GM18858 (cell line): ENCODE data around the gene MBNL2.

Source experiments
- ATAC-seq: cut with Tn5 transposase; IDR thresholded peaks from one replicate; pipeline ENCODE4 v1.9.1; 2021; ENCODE audit not compliant: unreplicated experiment

MBNL2 gene

DNA sequence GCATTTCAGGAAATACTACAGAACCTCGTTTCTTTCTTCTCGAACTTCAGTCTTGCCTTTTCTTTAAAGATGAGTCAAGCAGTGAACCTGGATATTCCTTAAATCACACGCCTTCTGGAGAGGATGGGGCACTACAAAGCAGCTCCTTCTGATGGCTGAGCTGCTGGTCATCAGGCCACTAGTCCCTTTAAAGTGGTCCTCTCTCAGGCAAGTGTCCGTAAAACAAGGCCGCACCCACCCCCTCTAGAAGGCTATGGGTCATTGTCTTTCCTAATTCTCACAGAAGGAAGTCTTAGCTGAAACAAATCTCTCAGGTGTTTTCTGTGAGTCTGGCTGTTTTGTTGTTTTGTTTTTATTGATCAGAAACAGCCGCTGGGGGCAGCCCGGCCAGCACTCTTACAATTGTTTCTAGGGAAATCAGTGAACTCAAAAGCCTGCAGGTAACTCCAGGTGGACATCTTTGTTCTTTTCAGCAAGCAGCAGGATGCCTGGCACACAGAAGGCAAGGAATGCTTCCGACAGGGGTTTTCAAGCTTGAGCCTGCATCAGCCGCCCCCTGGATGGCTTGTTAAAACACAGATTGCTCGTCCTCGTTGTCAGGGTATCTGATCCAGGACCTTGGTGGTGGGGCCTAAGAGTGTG lies 45.4 kb downstream of the MBNL2 start:
- no peak for ATAC-seq

GRCh38 chr13:97268772-97269171 lies 46.6 kb downstream of the MBNL2 start:
- no peak for ATAC-seq

DNA sequence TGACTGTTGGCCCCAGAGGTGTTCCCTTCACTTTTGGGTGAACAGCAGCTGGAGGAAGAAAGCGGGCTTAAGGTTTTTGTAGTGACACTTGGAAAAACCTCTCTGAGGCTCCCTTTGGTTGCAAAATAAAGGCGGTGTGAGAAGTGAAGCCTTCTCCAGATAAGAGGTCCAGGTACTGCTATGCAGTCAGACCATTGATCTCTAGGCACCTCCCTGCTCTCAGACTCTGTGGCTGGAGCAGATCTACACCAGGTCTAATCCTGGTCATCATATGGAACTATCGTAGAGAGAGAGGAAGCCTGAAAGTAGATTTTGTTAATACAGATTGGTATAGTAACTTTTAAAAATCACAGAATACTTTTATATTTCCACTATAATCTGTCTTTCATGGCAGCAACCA lies 47.5 kb downstream of the MBNL2 start:
- ATAC-seq, result no peak

DNA sequence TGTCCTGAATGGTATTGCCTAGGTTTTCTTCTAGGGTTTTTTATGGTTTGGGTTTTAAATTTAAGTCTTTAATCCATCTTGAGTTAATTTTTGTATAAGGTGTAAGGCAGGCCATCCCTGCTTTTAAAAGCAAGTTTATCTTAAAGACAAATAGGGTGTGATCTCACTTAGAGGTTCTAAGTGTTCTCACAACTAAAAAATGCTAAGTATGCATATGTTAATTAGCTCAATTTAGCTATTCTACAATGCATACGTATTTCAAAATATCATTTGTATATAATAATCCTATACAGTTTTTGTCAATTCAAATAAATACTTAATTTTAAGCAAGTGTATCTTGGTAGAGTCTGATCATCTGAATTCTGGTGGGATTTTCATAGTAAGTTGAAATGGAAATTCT lies 50.4 kb downstream of the MBNL2 start:
- no peak for ATAC-seq

- ATAC-seq, result no peak
These were observed 51.3 kb downstream of the MBNL2 start for GRCh38 chr13:97273341-97273831.

- no peak for ATAC-seq
These were observed 52.9 kb downstream of the MBNL2 start for GRCh38 chr13:97274829-97275649.

DNA sequence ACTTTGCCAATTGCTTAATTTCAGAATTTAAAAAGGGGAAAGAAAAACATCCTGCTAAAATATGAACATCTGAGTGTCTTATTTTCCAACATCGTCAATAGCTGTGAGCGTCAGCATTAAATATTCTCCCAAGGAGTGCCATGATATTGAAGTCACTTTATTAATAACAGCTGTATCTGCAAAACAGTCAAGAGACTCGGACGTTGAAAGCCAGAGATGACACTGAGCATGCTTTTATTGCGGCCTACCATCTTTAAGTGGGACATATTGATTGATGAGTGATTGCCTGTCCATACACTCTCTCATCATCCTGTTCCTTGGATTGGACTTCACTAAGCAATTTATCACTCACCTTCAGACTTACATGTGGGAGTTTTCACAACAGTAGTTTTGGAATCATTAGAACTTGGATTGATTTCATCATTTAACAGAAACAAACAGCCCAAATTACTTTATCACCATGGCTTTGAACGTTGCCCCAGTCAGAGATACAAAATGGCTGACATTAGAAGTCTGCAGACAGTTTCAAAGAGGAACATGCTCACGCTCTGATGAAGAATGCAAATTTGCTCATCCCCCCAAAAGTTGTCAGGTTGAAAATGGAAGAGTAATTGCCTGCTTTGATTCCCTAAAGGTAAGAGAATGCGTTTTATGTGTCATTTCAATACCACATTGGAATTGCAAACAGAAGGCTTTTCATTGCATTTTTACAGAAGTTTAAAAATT lies 53.8 kb downstream of the MBNL2 start:
- no peak for ATAC-seq

GRCh38 chr13:97276862-97277269 lies 54.7 kb downstream of the MBNL2 start:
- ATAC-seq, result no peak

DNA sequence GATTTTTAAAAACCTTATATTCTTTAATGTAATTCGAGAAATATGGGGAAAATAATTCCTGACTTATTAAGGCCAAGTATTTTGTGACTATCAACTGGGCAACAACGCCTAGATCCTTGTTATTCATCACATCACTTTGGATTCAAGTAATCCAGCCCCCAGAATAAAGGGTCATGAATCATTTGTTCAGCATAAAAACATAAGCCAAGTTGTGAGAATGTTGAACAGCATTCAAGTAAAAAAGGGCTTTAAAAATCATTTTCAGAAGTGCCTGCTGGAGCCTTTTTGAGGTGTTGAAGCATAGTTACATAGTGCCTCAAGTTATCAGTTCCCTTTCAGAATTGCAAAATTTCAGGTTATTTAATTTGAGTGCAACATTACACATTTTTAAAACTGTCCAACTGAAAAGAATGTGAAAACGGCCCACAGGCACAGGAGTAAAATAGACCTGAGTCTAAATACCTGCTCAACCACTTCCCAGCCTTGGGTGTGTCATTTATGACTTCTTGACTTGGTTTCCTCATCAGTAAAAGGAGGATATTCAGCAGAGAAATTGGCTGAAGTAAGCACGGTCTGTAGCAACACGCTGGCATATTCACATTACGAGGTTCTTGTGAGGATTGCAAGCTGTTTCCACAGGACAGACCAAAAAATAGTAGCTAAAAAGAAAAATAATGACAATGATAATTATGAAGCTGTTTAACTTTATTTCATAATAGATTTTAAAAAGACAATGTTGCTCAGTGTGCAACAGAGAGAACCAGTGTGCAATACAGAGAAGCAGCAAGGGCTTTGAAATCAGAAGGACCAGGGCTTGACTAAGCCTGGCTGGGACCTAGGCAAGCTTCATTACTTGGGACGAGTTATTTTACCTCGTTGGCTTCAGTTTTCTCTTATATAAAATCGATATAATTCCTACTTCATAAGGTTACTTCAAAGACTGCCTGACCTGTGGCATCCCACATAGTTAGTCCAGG lies 56.6 kb downstream of the MBNL2 start:
- ATAC-seq, result no peak

- ATAC-seq, result no peak
These were observed 57.8 kb downstream of the MBNL2 start for GRCh38 chr13:97279913-97280312.

DNA sequence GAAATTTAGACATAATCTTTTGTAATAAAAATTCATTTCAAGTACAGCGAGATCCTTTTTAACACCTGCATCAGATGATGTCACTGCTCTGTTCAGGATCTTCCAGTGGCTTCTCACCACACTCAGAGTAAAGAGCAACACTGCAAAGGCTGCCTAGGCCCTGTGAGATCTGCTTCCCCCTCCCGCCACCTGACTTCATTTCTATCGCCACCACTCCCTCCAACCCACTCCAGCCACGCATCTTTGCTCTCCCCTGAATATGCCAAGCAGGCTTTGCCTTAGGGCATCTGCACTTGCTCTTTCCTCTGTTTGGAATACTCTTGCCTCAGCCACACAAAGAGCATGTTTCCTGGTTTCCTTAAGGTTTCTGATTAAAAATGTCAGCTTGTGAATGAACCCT lies 58.3 kb downstream of the MBNL2 start:
- no peak for ATAC-seq

- ATAC-seq, result no peak
These were observed 58.9 kb downstream of the MBNL2 start for GRCh38 chr13:97281028-97281427.

DNA sequence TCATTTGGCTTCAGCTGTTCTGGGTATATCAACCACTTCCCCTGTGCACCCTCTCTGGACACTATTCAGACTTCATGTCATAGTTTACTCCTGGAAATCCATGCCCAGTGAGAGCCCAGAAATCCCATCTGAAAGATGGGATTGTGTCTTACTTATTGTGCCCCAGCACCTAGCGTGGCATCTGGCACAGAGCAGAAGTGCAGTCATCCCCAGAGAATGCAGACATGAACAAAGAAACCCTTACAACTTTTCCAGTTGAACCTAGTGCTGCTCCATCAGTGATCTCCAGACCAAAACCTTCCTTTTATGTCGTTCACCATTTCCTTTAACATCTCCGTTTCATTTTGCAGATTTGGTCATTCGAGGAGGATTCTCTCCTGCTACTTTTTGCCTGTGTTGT lies 60.6 kb downstream of the MBNL2 start:
- no peak for ATAC-seq

- no peak for ATAC-seq
These were observed 61.8 kb downstream of the MBNL2 start for GRCh38 chr13:97283888-97284287.

- no peak for ATAC-seq
These were observed 62.4 kb downstream of the MBNL2 start for GRCh38 chr13:97284558-97284957.

- ATAC-seq, result no peak
These were observed 63.3 kb downstream of the MBNL2 start for GRCh38 chr13:97285221-97285955.

DNA sequence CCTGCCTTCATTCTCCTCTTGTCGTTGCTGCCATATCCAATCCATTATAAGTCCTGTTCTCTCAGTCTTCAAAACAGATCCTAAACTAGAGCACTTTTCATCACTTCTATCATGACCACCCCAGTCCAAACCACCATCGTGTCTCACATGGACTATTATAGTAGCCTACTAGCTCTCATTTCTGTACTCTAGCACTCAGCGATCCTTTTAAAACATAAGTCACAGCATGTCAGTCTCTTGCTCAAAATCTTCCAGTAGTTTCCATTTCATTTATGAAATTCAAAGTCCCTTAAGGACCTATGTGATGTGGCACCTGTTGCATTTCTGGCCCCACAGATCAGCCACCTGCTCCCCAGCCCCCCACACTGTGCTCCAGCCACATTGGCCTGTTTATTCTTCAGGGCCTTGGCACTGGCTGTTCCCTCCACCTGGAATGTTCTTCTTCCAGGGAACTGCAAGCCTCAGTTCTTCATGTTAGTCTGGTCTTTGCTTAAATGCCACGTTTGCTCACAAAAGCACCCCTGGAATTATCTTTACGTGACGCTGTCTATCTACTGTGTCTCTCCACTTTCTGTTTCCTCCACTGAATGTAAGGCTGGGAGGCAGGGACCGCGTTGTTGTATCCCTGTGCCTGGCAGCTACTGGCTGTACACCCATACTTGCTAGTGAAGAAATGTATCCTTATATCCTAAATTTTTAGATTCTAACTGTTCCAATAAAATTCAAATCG lies 64.3 kb downstream of the MBNL2 start:
- no peak for ATAC-seq

DNA sequence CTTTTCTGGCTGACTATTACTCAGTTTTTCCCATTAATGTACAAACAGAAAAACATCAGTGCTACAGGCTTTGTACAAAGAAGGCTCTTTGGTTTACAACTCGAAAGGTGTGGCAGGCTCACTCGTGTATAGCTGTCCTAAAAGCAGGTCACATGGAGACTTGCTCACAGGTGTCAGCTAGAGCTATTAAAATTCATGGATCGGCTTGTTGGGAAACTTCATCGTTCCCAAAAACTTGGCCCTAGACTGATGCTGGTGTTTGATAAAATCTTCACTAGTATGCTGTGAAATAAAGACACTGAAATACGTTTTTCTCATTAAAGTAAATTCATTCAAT lies 64.9 kb downstream of the MBNL2 start:
- no peak for ATAC-seq

GRCh38 chr13:97288486-97288900 lies 66.4 kb downstream of the MBNL2 start:
- ATAC-seq, result no peak
